Peyer's patch (tissue), 4 donors: ENCODE results near the gene DIO3. TPM values are rescaled to one million over a fixed set of nuclear protein-coding genes. Genes with fewer than 3 reads are reported as not detected.

Experiments used
- DNase-seq, 3 donors: peaks; one replicate each; pipeline ENCODE4 v3.0.0-alpha.2; 2017 to 2019
- H3K27ac ChIP-seq, 4 donors: fragments of 200-600 bp; sonication (generic); one replicate each; pipeline ENCODE4 v1.5.1; 2016 to 2019
- H3K27me3 ChIP-seq, 2 donors: fragments of 200-600 bp; sonication (generic); one replicate each; pipeline ENCODE4 v1.5.1; 2019
- H3K36me3 ChIP-seq, 3 donors: fragments of 200-600 bp; sonication (generic); one replicate each; pipeline ENCODE4 v1.5.1; 2016 to 2019
- H3K4me1 ChIP-seq, 4 donors: fragments of 200-600 bp; sonication (generic); one replicate each; pipeline ENCODE4 v1.5.1; 2016 to 2019
- H3K4me3 ChIP-seq, 4 donors: fragments of 200-600 bp; sonication (generic); 1 replicate in 3 of 4; 2 replicates in 1 of 4; pipeline ENCODE4 v1.5.1; 2016 to 2019; ENCODE audit warnings: mild to moderate bottlenecking in 1 of 4
- H3K9me3 ChIP-seq, 4 donors: fragments of 200-600 bp; sonication (generic); one replicate each; pipeline ENCODE4 v1.5.1; 2016 to 2019; ENCODE audit warnings: mild to moderate bottlenecking in 1 of 4
- POLR2A ChIP-seq, 2 donors: fragments of 450-650 bp; IDR thresholded peaks; one replicate each; pipeline ENCODE4 v1.5.1; 2017; ENCODE audit warnings: antibody characterized with exemption in 2 of 2, mild to moderate bottlenecking in 2 of 2, moderate library complexity in 2 of 2
- total RNA-seq, 4 donors: library from RNA; depleted of rRNA; stranded (reverse); fragments of >200 nt; gene quantifications; one replicate each; pipeline ENCODE4 v1.1.0, GENCODE V29; 2016
- TF ChIP-seq, protein P1 (sequence below), 6 experiments: fragments of 450-650 bp in 4 of 6; fragments of 200-600 bp in 2 of 6; sonication (generic) in 1 of 6; IDR thresholded peaks; one replicate each; pipeline ENCODE4 v1.5.1; 2017 to 2019; ENCODE audit warnings: antibody characterized with exemption in 6 of 6, mild to moderate bottlenecking in 3 of 6, moderate library complexity in 1 of 6

Gene DIO3
- total RNA-seq, 4 donors from 2014 or later: 0.40 to 1.7 TPM; not detected in 2

DNA sequence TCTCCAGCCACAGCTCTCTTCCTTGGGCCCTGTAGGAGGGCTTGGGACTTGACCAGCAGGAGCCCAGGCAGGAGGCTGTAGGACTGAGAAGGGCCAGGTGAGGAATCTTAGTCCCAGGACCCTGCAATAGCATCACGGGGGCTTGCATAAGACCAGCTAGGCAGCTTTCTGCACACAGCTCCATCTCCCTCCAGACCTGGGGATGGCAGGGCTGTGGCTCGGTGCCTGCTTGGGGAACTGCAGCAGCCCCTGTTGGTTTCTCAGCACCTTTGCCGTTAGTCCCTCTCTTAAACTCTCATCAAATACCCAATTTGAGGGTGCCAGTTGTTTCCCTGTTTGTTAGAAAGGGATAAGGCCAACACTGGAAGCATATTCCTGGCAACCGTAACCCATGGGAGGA is 14.3 kb downstream of the DIO3 start:
- Histone ChIP-seq H3K27ac (no peak overlapping the region), H3K9me3 (no peaks in the 10 kb centered on the region), H3K27me3 (no peaks in the 10 kb centered on the region), H3K4me3 (no peak overlapping the region), H3K36me3 (no peaks in the 10 kb centered on the region), H3K4me1 (no peaks in the 10 kb centered on the region)
- TF ChIP-seq, protein P1, sequence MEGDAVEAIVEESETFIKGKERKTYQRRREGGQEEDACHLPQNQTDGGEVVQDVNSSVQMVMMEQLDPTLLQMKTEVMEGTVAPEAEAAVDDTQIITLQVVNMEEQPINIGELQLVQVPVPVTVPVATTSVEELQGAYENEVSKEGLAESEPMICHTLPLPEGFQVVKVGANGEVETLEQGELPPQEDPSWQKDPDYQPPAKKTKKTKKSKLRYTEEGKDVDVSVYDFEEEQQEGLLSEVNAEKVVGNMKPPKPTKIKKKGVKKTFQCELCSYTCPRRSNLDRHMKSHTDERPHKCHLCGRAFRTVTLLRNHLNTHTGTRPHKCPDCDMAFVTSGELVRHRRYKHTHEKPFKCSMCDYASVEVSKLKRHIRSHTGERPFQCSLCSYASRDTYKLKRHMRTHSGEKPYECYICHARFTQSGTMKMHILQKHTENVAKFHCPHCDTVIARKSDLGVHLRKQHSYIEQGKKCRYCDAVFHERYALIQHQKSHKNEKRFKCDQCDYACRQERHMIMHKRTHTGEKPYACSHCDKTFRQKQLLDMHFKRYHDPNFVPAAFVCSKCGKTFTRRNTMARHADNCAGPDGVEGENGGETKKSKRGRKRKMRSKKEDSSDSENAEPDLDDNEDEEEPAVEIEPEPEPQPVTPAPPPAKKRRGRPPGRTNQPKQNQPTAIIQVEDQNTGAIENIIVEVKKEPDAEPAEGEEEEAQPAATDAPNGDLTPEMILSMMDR (IDR thresholded peaks at IDR 0.05): no peak
- TF ChIP-seq POLR2A (IDR thresholded peaks at IDR 0.05): no peak
- DNase-seq: peak in 1 of 3 donors; percentile 21

DNA sequence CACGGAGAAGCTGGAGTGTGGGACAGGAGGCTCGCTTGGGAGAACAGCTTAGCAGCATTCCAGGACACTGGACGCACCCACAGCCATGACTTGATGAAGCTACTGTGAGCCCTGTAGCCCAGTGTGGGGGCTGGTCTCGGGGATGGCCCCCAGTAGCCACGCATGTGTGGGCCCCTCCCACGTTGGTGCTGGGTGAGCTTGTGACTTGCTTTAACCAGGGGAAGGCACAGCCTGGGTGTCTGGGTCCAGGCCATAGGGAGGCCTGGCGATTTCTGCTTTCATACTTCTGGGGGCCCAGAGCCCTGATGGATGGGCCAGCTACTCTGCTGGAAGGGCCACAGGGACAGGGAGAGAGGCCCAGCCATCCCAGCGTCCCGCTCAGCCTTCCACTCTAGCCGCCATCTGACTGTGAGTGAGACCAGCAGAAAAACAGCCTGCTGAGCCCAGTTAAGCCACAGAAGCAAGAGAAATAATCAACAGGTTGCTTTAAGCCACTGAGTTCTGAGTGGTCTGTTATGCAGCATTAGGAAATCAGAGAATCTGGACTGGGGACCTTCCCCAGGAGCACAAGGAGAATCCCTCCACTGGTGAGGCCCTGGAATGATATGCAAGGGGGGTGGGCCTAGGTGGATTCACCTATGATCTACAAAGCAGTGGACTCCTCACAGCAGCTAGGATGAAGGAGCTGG is 16.1 kb downstream of the DIO3 start:
- DNase-seq: peak in 1 of 3 donors; percentile 18
- no peaks in the 10 kb centered on the region for H3K4me1 ChIP-seq

DNA sequence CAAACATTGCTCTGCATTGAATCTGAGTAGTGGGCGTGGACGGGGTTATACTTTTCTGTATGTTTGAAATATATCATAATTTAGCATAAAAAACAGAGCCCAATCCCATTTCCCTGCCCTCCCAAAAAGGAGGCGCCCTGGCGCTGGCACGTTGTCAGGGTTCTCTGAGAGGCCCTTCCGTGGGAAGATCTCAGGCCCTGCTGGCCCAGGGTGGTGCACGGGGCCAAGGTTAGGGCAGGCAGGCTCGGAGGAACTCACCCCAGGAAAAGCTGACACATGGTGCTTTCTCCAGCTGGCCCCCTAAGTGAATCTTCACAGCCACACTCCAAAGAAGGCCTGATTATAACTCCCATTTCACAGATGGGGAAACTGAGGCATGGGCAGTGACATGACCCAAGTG is 17.2 kb downstream of the DIO3 start:
- Histone ChIP-seq H3K27ac (no peak overlapping the region), H3K27me3 (no peaks in the 10 kb centered on the region), H3K9me3 (no peaks in the 10 kb centered on the region), H3K4me1 (no peaks in the 10 kb centered on the region), H3K4me3 (no peak overlapping the region), H3K36me3 (no peaks in the 10 kb centered on the region)
- peak in 1 of 3 donors; percentile 11 for DNase-seq
- TF ChIP-seq, protein P1 (IDR thresholded peaks at IDR 0.05): no peak
- TF ChIP-seq POLR2A (IDR thresholded peaks at IDR 0.05): no peak

More for the DNA sequence above, 16.1 kb downstream of the DIO3 start:
- no peaks in the 10 kb centered on the region for H3K36me3 ChIP-seq
- no peak overlapping the region for H3K27ac ChIP-seq
- TF ChIP-seq, protein P1 (IDR thresholded peaks at IDR 0.05): no peak
- no peak for TF ChIP-seq POLR2A (IDR thresholded peaks at IDR 0.05)
- H3K4me3 ChIP-seq: no peak overlapping the region
- H3K27me3 ChIP-seq: no peaks in the 10 kb centered on the region
- no peaks in the 10 kb centered on the region for H3K9me3 ChIP-seq

DNA sequence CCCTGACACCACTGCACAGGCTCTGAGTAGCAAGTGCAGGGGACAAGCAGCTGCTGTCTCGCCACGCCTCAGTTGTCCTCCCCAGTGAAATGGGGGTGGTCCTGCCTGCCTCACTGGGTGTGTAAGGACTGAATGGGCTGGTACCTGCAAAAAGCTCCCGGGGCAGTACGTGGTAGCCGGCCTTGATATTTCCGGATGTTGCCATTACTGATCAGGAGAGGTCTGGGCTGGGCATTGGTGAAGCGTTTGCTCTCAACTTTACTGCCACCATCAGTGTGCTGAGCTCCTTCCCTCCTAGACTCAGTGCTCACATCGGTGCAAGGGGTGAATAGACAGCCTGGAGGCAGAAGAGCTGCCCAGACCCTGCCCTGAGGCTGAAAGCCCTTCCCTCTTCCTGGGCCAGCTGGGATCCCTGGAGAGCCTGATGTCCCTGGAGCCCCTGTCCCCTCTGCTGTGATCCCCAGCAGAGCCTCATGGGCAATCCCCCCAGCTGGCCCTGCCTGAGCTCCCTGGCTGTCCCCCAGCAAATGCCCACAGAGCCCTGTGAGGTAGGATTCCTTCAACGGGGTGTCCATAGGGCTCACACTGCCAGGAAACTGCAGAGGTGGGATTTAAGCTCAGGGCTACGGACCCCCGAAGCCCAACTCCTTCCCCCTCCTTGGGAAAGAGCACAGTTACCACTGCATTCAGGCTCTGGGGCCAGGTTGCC is 18.2 kb downstream of the DIO3 start:
- H3K4me1 ChIP-seq: no peaks in the 10 kb centered on the region
- DNase-seq: peak in 1 of 3 donors; percentile 26
- H3K9me3 ChIP-seq: no peaks in the 10 kb centered on the region
- H3K27ac ChIP-seq: no peak overlapping the region
- no peaks in the 10 kb centered on the region for H3K36me3 ChIP-seq
- TF ChIP-seq, protein P1 (IDR thresholded peaks at IDR 0.05): no peak
- TF ChIP-seq POLR2A (IDR thresholded peaks at IDR 0.05): no peak
- H3K4me3 ChIP-seq: no peak overlapping the region
- H3K27me3 ChIP-seq: no peaks in the 10 kb centered on the region

DNA sequence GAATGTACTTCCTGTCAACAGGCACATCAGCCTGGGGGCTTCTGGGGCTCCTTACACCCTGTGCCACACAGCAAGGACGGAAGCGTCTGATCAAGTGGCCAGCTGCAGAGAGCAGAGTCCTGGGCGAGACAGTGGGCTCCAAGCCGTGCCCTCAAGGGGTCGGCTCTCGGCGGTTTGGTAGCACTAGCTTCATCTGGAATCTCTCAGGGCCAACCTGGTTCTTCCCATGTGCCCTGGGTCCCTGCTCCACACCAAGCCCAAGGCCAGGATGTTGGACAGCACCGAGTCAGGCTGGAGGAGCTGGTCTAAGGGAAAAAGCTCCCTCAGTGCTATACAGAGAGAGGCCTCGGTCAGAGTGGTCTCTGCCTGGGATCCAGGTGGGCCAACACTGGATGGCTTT is 20.5 kb downstream of the DIO3 start:
- Histone ChIP-seq H3K27ac (no peak overlapping the region), H3K4me1 (no peaks in the 10 kb centered on the region)
- TF ChIP-seq, protein P1 (IDR thresholded peaks at IDR 0.05): no peak
- TF ChIP-seq POLR2A (IDR thresholded peaks at IDR 0.05): no peak

More for the DNA sequence above, 20.5 kb downstream of the DIO3 start:
- DNase-seq: peak in 1 of 3 donors; percentile 40
- Histone ChIP-seq H3K4me3 (no peak overlapping the region), H3K9me3 (no peaks in the 10 kb centered on the region), H3K27me3 (no peaks in the 10 kb centered on the region), H3K36me3 (no peaks in the 10 kb centered on the region)
